Adipocyte (in vitro differentiated cells): ENCODE results near the gene ZCCHC17.
A peak's percentile ranks its signal among the peaks of the same experiment; 100 is the strongest.

ENCODE experiments used
- DNase-seq: peaks from one replicate; pipeline ENCODE4 v3.0.0-alpha.2; 2015; ENCODE audit warnings: low read depth
- H3K27me3 ChIP-seq: replicated peaks from 2 replicates; pipeline ENCODE4 v1.7.0; 2013; ENCODE audit warnings: mild to moderate bottlenecking, low read length, moderate library complexity; ENCODE audit not compliant: control insufficient read depth, insufficient read depth
- H3K36me3 ChIP-seq: 2 replicates; pipeline ENCODE4 v1.7.0; 2013; ENCODE audit warnings: low read length, mild to moderate bottlenecking, moderate library complexity; ENCODE audit not compliant: control insufficient read depth, insufficient read depth, severe bottlenecking
- H3K4me1 ChIP-seq: 2 replicates; pipeline ENCODE4 v1.7.0; 2013; ENCODE audit warnings: mild to moderate bottlenecking, low read length, moderate library complexity; ENCODE audit not compliant: control insufficient read depth, insufficient read depth
- H3K4me3 ChIP-seq: 2 replicates; pipeline ENCODE4 v1.7.0; 2013; ENCODE audit warnings: mild to moderate bottlenecking, low read length, moderate library complexity
- H3K9ac ChIP-seq: 2 replicates; pipeline ENCODE4 v1.7.0; 2013; ENCODE audit warnings: mild to moderate bottlenecking, low read length, moderate library complexity
- H3K9me3 ChIP-seq: 2 replicates; pipeline ENCODE4 v1.7.0; 2013; ENCODE audit warnings: mild to moderate bottlenecking, low read length, moderate library complexity; ENCODE audit not compliant: control insufficient read depth

Gene ZCCHC17

DNA sequence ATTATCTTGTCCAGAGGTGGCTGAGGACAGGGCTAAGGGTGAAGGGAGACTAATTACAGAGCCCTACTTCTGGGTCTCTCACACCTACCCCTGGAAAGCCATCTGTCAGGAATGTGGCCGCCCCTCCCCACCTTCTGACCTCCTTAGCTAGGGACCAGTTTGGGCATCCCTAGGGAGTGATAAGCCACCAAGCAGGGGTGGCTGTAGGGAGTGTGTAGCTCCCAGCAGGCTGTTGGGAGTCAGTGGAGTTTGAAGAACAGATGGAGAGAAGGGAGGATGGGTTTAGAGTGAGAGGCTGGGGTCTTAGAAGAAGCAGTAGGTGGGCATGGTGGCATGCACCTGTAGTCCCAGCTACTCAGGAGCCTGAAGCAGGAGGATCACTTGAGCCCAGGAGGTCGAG lies 115.4 kb downstream of the ZCCHC17 start:
- no peak overlapping the region for H3K9ac ChIP-seq
- no peaks in the 10 kb centered on the region for H3K9me3 ChIP-seq
- peaks cover 36% of the 10 kb centered on the region for H3K4me1 ChIP-seq
- H3K4me3 ChIP-seq = no peak overlapping the region
- DNase-seq = no peak
- peaks cover 2% of the 10 kb centered on the region for H3K27me3 ChIP-seq
- H3K36me3 ChIP-seq = no peaks in the 10 kb centered on the region

DNA sequence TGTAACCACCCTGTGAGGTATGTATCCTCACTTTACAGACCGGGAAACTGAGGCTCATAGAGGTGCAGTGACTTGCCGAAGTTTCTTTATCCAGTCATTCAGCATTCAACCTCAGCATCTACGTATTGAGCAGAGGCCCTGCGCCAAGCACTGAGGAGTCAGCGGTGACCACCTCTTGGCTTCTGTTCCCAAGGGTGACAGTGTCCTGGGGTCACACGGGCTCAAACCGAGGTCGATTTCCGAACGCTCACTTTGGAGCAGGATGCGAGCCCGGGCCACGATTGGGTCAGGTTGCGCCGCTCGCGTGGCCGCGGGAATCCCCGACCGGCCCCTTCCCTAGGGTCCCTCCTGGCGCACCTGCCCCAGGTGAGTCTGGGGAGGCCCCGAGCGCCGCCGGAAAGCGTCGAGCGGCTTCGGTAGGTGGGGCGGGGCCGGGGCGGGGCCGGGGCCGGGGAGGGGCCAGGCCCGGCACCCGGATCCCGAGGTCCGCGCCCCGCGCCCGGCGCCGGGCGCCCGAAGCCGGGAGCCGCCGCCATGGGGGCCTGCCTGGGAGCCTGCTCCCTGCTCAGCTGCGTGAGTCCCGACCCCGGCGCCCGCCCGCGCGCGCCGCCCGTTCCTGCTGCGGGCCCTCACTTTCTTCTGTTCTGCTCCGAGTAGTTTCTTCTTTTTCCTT lies 116.0 kb downstream of the ZCCHC17 start, which contains the start of gene SERINC2:
Gene SERINC2 (plus strand): TSS at position 482 of the 673 bp plus-strand sequence. CDS start 53 bp downstream, at position 535.
- H3K4me3 ChIP-seq = peak within 1 kb of the TSS; percentile 84
- peak; percentile 57 for DNase-seq
- peaks cover 2% of the 10 kb centered on the region for H3K27me3 ChIP-seq
- H3K4me1 ChIP-seq = peaks cover 37% of the 10 kb centered on the region
- peak within 1 kb of the TSS; percentile 90 for H3K9ac ChIP-seq
- H3K36me3 ChIP-seq = no peaks in the 10 kb centered on the region
- H3K9me3 ChIP-seq = no peaks in the 10 kb centered on the region

GRCh38 chr1:31413405-31414001 lies 116.7 kb downstream of the ZCCHC17 start:
- Histone ChIP-seq H3K36me3 (no peaks in the 10 kb centered on the region), H3K27me3 (peaks cover 2% of the 10 kb centered on the region), H3K9me3 (no peaks in the 10 kb centered on the region), H3K4me1 (peaks cover 37% of the 10 kb centered on the region), H3K9ac (peak overlapping the region; percentile 90), H3K4me3 (peak overlapping the region; percentile 84)
- peak; percentile 77 for DNase-seq
